ENCODE results near the gene TNFAIP8L2.

DNA sequence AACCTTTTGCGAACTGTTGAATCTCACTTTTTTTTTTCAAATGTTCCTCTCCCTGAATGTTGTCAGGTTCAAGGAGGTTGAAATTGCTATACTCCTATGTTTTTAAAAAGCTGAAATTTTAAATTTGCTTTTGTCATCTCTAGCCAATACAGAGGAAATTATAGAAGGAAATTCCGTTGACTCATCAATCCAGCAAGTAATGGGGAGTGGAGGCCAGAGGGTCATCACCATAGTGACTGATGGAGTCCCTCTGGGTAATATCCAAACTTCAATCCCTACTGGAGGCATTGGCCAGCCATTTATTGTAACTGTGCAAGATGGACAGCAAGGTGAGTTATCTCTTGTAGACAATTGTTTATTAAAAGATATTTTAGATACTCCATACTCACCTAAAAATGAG is 49.6 kb upstream of the TNFAIP8L2 start:
- no peak for TF ChIP-seq CTCF (IDR thresholded peaks at IDR 0.05 in 4 of 5, conservative IDR thresholded peaks at IDR 0.05 in 1 of 5)
- TF ChIP-seq POLR2A (IDR thresholded peaks at IDR 0.05): no peak

All from gastrocnemius medialis (tissue), 4 donors.